H1 (cell line): ENCODE data around the gene NME7. TPM values are rescaled to one million over a fixed set of nuclear protein-coding genes. Genes with fewer than 3 reads are reported as not detected.

Experiments
- CTCF ChIA-PET: fragments of 300-600 bp; sonication (Branson Sonifier 250); formaldehyde crosslinking; loops from one replicate; lab custom pipeline; 2021; ENCODE audit not compliant: partially characterized antibody; lab: Charles Lee
- POLR2A ChIA-PET: fragments of 300-600 bp; sonication (Branson Sonifier 250); formaldehyde crosslinking; loops from one replicate; lab custom pipeline; 2021; ENCODE audit warnings: inconsistent platforms; ENCODE audit not compliant: partially characterized antibody; lab: Charles Lee
- DNase-seq, 2 experiments: peaks; one replicate each; pipeline versions ENCODE4 v3.0.0 to v3.0.0-alpha.2; 2010 to 2022; ENCODE audit warnings: low spot score in 2 of 2, low read depth in 1 of 2, mixed read lengths in 1 of 2
- FAIRE-seq: peaks from 2 replicates; lab custom pipeline; 2011; peaks lifted over from hg19 to GRCh38; lab: Jason Lieb, UNC
- H2AFZ ChIP-seq: 2 replicates; pipeline ENCODE4 v1.8.1; 2012; ENCODE audit warnings: low read length, inconsistent platforms
- H2AK5ac ChIP-seq: 2 replicates; pipeline ENCODE4 v1.6.1; 2013; ENCODE audit warnings: low read depth, low read length
- H2BK120ac ChIP-seq: replicated peaks from 2 replicates; pipeline ENCODE3; 2013; ENCODE audit warnings: low read depth, low read length, inconsistent platforms
- H2BK12ac ChIP-seq: 2 replicates; pipeline ENCODE4 v1.6.1; 2013; ENCODE audit warnings: low read depth, low read length
- H2BK15ac ChIP-seq: 2 replicates; pipeline ENCODE4 v1.6.1; 2013; ENCODE audit warnings: low read length
- H2BK20ac ChIP-seq: 2 replicates; pipeline ENCODE4 v1.6.1; 2013; ENCODE audit warnings: low read length
- H2BK5ac ChIP-seq: 2 replicates; pipeline ENCODE4 v1.6.1; 2013; ENCODE audit warnings: low read depth, low read length
- H3K14ac ChIP-seq: 2 replicates; pipeline ENCODE4 v1.6.1; 2013; ENCODE audit warnings: inconsistent platforms; ENCODE audit not compliant: insufficient read length
- H3K18ac ChIP-seq: 2 replicates; pipeline ENCODE4 v1.6.1; 2013; ENCODE audit warnings: low read length; ENCODE audit errors: extremely low read depth
- H3K23ac ChIP-seq: 2 replicates; pipeline ENCODE4 v1.6.1; 2013; ENCODE audit warnings: inconsistent platforms; ENCODE audit not compliant: insufficient read length
- H3K23me2 ChIP-seq: 2 replicates; pipeline ENCODE4 v1.6.1; 2013; ENCODE audit warnings: low read depth, low read length
- H3K27ac ChIP-seq: 2 replicates; pipeline ENCODE4 v1.6.1; 2011; ENCODE audit warnings: low read depth, low read length, inconsistent platforms
- H3K27me3 ChIP-seq, 4 experiments: replicated peaks in 1 of 4; 1 replicate in 1 of 4; 2 replicates in 3 of 4; pipeline versions ENCODE4 v1.6.1 to v1.8.1; 2011 to 2013; ENCODE audit warnings: low read length in 3 of 4, mild to moderate bottlenecking in 3 of 4, inconsistent platforms in 2 of 4, mixed read lengths in 2 of 4, moderate library complexity in 1 of 4; ENCODE audit not compliant: control insufficient read depth in 3 of 4, insufficient read depth in 3 of 4; ENCODE audit errors: extremely low read depth in 1 of 4
- H3K36me3 ChIP-seq, 4 experiments: 2 replicates each; pipeline versions ENCODE4 v1.6.1 to v1.8.1; 2011 to 2013; ENCODE audit warnings: mild to moderate bottlenecking in 4 of 4, low read length in 3 of 4, moderate library complexity in 2 of 4, control low read depth in 1 of 4, inconsistent platforms in 1 of 4; ENCODE audit not compliant: insufficient read depth in 4 of 4, control insufficient read depth in 2 of 4
- H3K4ac ChIP-seq: replicated peaks from 2 replicates; pipeline ENCODE3; 2013; ENCODE audit warnings: low read length, low read depth, mixed read lengths, inconsistent platforms; ENCODE audit not compliant: insufficient read length
- H3K4me1 ChIP-seq, 4 experiments: replicated peaks in 1 of 4; 1 replicate in 1 of 4; 2 replicates in 3 of 4; pipeline versions ENCODE4 v1.6.1 to v1.8.1; 2011 to 2013; ENCODE audit warnings: low read length in 3 of 4, inconsistent platforms in 2 of 4, mixed read lengths in 1 of 4; ENCODE audit not compliant: insufficient read depth in 4 of 4, control insufficient read depth in 3 of 4
- H3K4me2 ChIP-seq, 2 experiments: 2 replicates each; pipeline versions ENCODE4 v1.6.1 to v1.8.1; 2011 to 2013; ENCODE audit warnings: low read depth in 2 of 2, low read length in 2 of 2, control low read depth in 1 of 2, inconsistent platforms in 1 of 2, mild to moderate bottlenecking in 1 of 2; ENCODE audit not compliant: insufficient read depth in 1 of 2
- H3K4me3 ChIP-seq, 4 experiments: fragments of 200-600, 300-600 bp in 1 of 4; sonication (generic), shearing (Covaris generic), sonication (Bioruptor Twin) in 1 of 4; 2 replicates each; pipeline versions ENCODE4 v1.5.1 to v1.8.1; 2011 to 2016; ENCODE audit warnings: low read length in 4 of 4, low read depth in 3 of 4, control low read depth in 2 of 4, inconsistent platforms in 2 of 4, mild to moderate bottlenecking in 2 of 4, mixed read lengths in 1 of 4, moderate library complexity in 1 of 4; ENCODE audit not compliant: insufficient read depth in 2 of 4; ENCODE audit errors: extremely low read depth in 1 of 4
- H3K56ac ChIP-seq: replicated peaks from 2 replicates; pipeline ENCODE3; 2013; ENCODE audit warnings: low read depth, mild to moderate bottlenecking, mixed read lengths, low read length, inconsistent platforms; ENCODE audit not compliant: insufficient read length
- H3K79me1 ChIP-seq: 2 replicates; pipeline ENCODE4 v1.6.1; 2013; ENCODE audit warnings: low read depth, low read length, control low read depth
- H3K79me2 ChIP-seq, 2 experiments: 2 replicates each; pipeline versions ENCODE4 v1.6.1 to v1.8.1; 2012 to 2013; ENCODE audit warnings: low read length in 2 of 2, mild to moderate bottlenecking in 2 of 2, inconsistent platforms in 1 of 2; ENCODE audit not compliant: insufficient read depth in 2 of 2, control insufficient read depth in 1 of 2
- H3K9ac ChIP-seq, 4 experiments: replicated peaks in 1 of 4; 1 replicate in 1 of 4; 2 replicates in 3 of 4; pipeline versions ENCODE4 v1.6.1 to v1.8.1; 2011 to 2013; ENCODE audit warnings: low read depth in 3 of 4, low read length in 3 of 4, control low read depth in 2 of 4, mild to moderate bottlenecking in 2 of 4, moderate library complexity in 2 of 4, inconsistent platforms in 1 of 4; ENCODE audit errors: extremely low read depth in 1 of 4
- H3K9me3 ChIP-seq, 2 experiments: 2 replicates each; pipeline versions ENCODE4 v1.6.1 to v1.8.1; 2012 to 2013; ENCODE audit warnings: mild to moderate bottlenecking in 2 of 2, moderate library complexity in 2 of 2, control low read depth in 1 of 2, inconsistent platforms in 1 of 2, low read depth in 1 of 2, low read length in 1 of 2, mixed read lengths in 1 of 2; ENCODE audit not compliant: insufficient read depth in 2 of 2
- H4K20me1 ChIP-seq, 2 experiments: replicated peaks in 1 of 2; 2 replicates each; pipeline versions ENCODE3 to v1.8.1; 2011 to 2013; ENCODE audit warnings: inconsistent platforms in 2 of 2, low read length in 2 of 2, mild to moderate bottlenecking in 1 of 2; ENCODE audit not compliant: insufficient read depth in 2 of 2, control insufficient read depth in 1 of 2
- H4K5ac ChIP-seq: 2 replicates; pipeline ENCODE4 v1.6.1; 2013; ENCODE audit warnings: low read length, low read depth, mixed read lengths, inconsistent platforms; ENCODE audit not compliant: insufficient read length
- H4K8ac ChIP-seq: 2 replicates; pipeline ENCODE4 v1.8.0; 2013; ENCODE audit warnings: mild to moderate bottlenecking, moderate library complexity, low read length, inconsistent platforms; ENCODE audit not compliant: insufficient read depth; ENCODE audit errors: extremely low read depth
- H4K91ac ChIP-seq: replicated peaks from 2 replicates; pipeline ENCODE3; 2013; ENCODE audit warnings: low read length, mixed read lengths, inconsistent platforms; ENCODE audit not compliant: insufficient read length
- ATF3 ChIP-seq: IDR thresholded peaks from 2 replicates; pipeline ENCODE4 v1.6.1; 2011; ENCODE audit warnings: low read depth, mild to moderate bottlenecking, low read length; ENCODE audit not compliant: insufficient read depth
- CTBP2 ChIP-seq: IDR thresholded peaks from 2 replicates; pipeline ENCODE4 v1.7.0; 2011; ENCODE audit warnings: borderline replicate concordance, mild to moderate bottlenecking, moderate library complexity, mixed read lengths, low read length; ENCODE audit not compliant: insufficient read depth, insufficient read length
- NANOG ChIP-seq: IDR thresholded peaks from 2 replicates; pipeline ENCODE4 v1.6.1; 2011; ENCODE audit warnings: low read length, low read depth, mild to moderate bottlenecking, inconsistent platforms; ENCODE audit not compliant: insufficient read depth, poor library complexity, severe bottlenecking
- RAD21 ChIP-seq, 2 experiments: IDR thresholded peaks in 1 of 2; conservative IDR thresholded peaks in 1 of 2; 2 replicates each; pipeline ENCODE4 v1.6.1; 2011; ENCODE audit warnings: low read depth in 2 of 2, low read length in 2 of 2, improper control_type of control experiment in 1 of 2, inconsistent platforms in 1 of 2, mild to moderate bottlenecking in 1 of 2, moderate library complexity in 1 of 2
- RXRA ChIP-seq: IDR thresholded peaks from 2 replicates; pipeline ENCODE4 v1.6.1; 2011; ENCODE audit warnings: low read depth, mild to moderate bottlenecking, low read length, moderate library complexity; ENCODE audit not compliant: insufficient read depth
- SAP30 ChIP-seq: fragments of 300-600 bp; sonication (generic); IDR thresholded peaks from 2 replicates; pipeline ENCODE4 v1.7.1; 2012; ENCODE audit warnings: low read length, moderate library complexity, mild to moderate bottlenecking, inconsistent platforms; ENCODE audit not compliant: insufficient read depth, insufficient replicate concordance
- TAF1 ChIP-seq: IDR thresholded peaks from 2 replicates; pipeline ENCODE4 v1.6.1; 2011; ENCODE audit warnings: mild to moderate bottlenecking, low read depth, low read length
- WGBS, 2 experiments: shearing (Covaris generic) in 1 of 2; methylation state at CpG; one replicate each; pipeline versions ENCODE4 v1.1.6 to v1.1.7; 2013 to 2015; ENCODE audit warnings: low lambda C conversion rate in 2 of 2, mixed read lengths in 2 of 2, inconsistent platforms in 1 of 2, low coverage in 1 of 2, missing lambda C conversion rate in 1 of 2; ENCODE audit not compliant: insufficient replicate concordance in 2 of 2, insufficient coverage in 1 of 2, insufficient read length in 1 of 2; ENCODE audit errors: extremely low coverage in 1 of 2, missing lambda C conversion rate in 1 of 2; 5-methylcytosine and 5-hydroxymethylcytosine counted together
- polyA plus RNA-seq, 7 experiments: library from polyadenylated mRNA; depleted of rRNA in 3 of 7; stranded (reverse) in 5 of 7; unstranded in 2 of 7; fragments of >200 nt in 5 of 7; fragments of 200-250 nt in 2 of 7; gene quantifications; 1 replicate in 5 of 7; 2 replicates in 1 of 7; 4 replicates in 1 of 7; pipeline versions ENCODE4 v1.2.1 to v1.2.3, GENCODE V29; 2011 to 2013; ENCODE audit warnings: missing spikeins in 2 of 7, mixed read lengths in 2 of 7
- total RNA-seq: library from RNA; stranded (reverse); fragmentation: NEBNext Ultra II Directional; extraction: Animal tissue kit (Norgen Biotek cat#: 25700); gene quantifications from 2 replicates; pipeline ENCODE4 v1.2.1, GENCODE V29; 2021
- TF ChIP-seq, protein P1 (sequence below): IDR thresholded peaks from 2 replicates; pipeline ENCODE4 v1.6.1; 2012; ENCODE audit warnings: inconsistent platforms

NME7 gene
- total and polyA plus RNA-seq, 2 of the 8 experiments (the other 6 are each of a cell fraction or from before 2014, with no cell fraction given): 11.6 to 28.5 TPM

DNA sequence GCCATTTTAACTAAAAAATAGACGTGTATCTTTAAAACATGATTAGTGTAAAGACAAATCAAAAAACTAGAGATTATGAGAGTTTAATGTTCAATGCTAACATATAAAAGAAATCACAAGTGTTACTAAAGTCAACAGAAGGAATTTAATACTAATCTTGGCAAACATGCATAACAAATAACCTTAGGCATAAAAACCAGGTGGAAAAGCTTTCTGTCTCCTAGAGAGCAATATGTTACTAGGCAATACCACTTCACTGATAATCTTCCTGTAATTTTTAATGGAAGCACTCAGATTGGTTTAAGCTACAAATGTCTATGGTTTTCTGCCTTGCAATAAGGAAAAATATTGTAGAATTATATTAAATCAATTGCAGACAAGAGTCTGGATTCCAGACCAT, 121.9 kb downstream of the NME7 start:
- H3K23ac ChIP-seq: no peak overlapping the region
- POLR2A ChIA-PET: no interaction called here
- no peaks in the 10 kb centered on the region for H3K9me3 ChIP-seq
- H3K27me3 ChIP-seq: no peaks in the 10 kb centered on the region
- H2AK5ac ChIP-seq: no peak overlapping the region
- no peaks in the 10 kb centered on the region for H3K23me2 ChIP-seq
- H2BK15ac ChIP-seq: no peak overlapping the region
- no peak overlapping the region for H3K27ac ChIP-seq
- no peak overlapping the region for H3K9ac ChIP-seq
- peaks cover 0 to 3% (median 0%) of the 10 kb centered on the region in 4 experiments; a peak in 1 of 7 replicates for H3K4me1 ChIP-seq
- 72% methylated on average over 1 of the region's 1 CpG; no CpG with 5 or more reads in 1 of the 2 experiments for WGBS, 2 experiments
- no peak overlapping the region for H2BK120ac ChIP-seq
- TF ChIP-seq CTBP2 (no peak), RAD21 (IDR thresholded peaks at IDR 0.05 in 1 of 2, conservative IDR thresholded peaks at IDR 0.05 in 1 of 2; ENCODE audit: low read depth in 2 of 2, low read length in 2 of 2) (no peak), NANOG (no peak), TAF1 (no peak), RXRA (no peak), ATF3 (no peak), SAP30 (no peak)
- TF ChIP-seq, protein P1, sequence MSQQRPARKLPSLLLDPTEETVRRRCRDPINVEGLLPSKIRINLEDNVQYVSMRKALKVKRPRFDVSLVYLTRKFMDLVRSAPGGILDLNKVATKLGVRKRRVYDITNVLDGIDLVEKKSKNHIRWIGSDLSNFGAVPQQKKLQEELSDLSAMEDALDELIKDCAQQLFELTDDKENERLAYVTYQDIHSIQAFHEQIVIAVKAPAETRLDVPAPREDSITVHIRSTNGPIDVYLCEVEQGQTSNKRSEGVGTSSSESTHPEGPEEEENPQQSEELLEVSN: no peak
- TF ChIP-seq, all 59 proteins: peak for 0
- H4K91ac ChIP-seq: no peak overlapping the region
- H3K79me1 ChIP-seq: no peaks in the 10 kb centered on the region
- no peak overlapping the region for H2AFZ ChIP-seq
- H4K5ac ChIP-seq: no peak overlapping the region
- no peak overlapping the region for H3K18ac ChIP-seq
- no peak overlapping the region for H3K56ac ChIP-seq
- no peak overlapping the region for H2BK5ac ChIP-seq
- H3K79me2 ChIP-seq: no peaks in the 10 kb centered on the region
- H4K8ac ChIP-seq: no peak overlapping the region
- H2BK12ac ChIP-seq: no peak overlapping the region
- no peak overlapping the region for H2BK20ac ChIP-seq
- H4K20me1 ChIP-seq: no peaks in the 10 kb centered on the region
- H3K4ac ChIP-seq: no peak overlapping the region
- H3K36me3 ChIP-seq: no peaks in the 10 kb centered on the region
- H3K4me3 ChIP-seq: no peak overlapping the region
- no peak for FAIRE-seq
- CTCF ChIA-PET: no interaction called here
- no peak overlapping the region for H3K4me2 ChIP-seq
- no peak for DNase-seq
- H3K14ac ChIP-seq: no peak overlapping the region
